DND-41 (cell line): Measurements from ENCODE around the gene HLA-E.

Experiments used
- EZH2 ChIP-seq: IDR thresholded peaks from 3 replicates; pipeline ENCODE4 v1.6.1; 2012; ENCODE audit warnings: borderline replicate concordance, low read depth, mild to moderate bottlenecking, moderate library complexity, low read length, inconsistent platforms; ENCODE audit not compliant: severe bottlenecking
- TF ChIP-seq, protein P1 (sequence below): IDR thresholded peaks from 2 replicates; pipeline ENCODE4 v1.5.1; 2012; ENCODE audit warnings: borderline replicate concordance, low read length, moderate library complexity, mild to moderate bottlenecking; ENCODE audit not compliant: poor library complexity, severe bottlenecking; ENCODE audit errors: extremely low read depth

DNA sequence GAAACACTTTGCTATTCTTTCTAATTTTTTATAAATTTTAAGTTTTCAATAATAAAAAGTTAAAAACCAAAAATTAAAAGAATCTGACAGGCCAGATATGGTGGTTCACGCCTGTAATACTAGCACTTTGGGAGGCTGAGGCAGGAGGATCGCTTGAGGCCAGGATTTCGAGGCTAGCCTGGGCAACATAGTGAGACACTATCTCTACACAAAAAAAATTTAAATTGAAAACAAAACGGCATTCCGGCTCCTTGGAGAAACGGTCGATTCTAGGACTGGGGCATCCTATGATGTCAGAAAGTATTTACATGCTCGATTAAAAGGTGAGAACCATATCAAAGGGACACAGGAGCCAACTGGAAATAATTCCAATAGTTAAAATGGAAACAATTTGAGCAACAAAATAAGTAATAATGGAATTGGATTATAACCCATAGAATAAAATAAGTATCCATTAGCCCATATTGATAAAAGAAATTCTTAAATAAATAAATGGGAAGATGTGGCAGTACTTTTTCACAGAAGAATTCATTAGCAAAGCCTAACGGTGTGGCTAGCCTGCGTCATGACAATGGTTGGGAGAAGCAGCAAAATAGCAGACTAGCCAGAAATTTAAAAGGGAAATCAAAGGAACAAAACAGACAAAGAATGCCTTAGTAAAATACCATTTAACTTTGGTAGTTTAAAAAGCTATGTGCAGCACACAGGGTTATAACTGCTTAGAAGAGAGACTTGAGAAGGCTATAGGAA, 21.3 kb downstream of the HLA-E start:
- TF ChIP-seq, protein P1, sequence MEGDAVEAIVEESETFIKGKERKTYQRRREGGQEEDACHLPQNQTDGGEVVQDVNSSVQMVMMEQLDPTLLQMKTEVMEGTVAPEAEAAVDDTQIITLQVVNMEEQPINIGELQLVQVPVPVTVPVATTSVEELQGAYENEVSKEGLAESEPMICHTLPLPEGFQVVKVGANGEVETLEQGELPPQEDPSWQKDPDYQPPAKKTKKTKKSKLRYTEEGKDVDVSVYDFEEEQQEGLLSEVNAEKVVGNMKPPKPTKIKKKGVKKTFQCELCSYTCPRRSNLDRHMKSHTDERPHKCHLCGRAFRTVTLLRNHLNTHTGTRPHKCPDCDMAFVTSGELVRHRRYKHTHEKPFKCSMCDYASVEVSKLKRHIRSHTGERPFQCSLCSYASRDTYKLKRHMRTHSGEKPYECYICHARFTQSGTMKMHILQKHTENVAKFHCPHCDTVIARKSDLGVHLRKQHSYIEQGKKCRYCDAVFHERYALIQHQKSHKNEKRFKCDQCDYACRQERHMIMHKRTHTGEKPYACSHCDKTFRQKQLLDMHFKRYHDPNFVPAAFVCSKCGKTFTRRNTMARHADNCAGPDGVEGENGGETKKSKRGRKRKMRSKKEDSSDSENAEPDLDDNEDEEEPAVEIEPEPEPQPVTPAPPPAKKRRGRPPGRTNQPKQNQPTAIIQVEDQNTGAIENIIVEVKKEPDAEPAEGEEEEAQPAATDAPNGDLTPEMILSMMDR, result no peak
- no peak for TF ChIP-seq EZH2
